HEK293 (cell line): Measurements from ENCODE around the gene TSR3.

ENCODE experiments used
- CTCF ChIP-seq: fragments of 450-650 bp; formaldehyde crosslinking; IDR thresholded peaks from 2 replicates; pipeline ENCODE4 v1.5.1; 2016; ENCODE audit warnings: missing biosample characterization, missing genetic modification characterization
- GLI4 ChIP-seq: fragments of 450-650 bp; formaldehyde crosslinking; IDR thresholded peaks from 2 replicates; pipeline ENCODE4 v1.5.1; 2016; ENCODE audit warnings: missing biosample characterization, missing genetic modification characterization
- KLF17 ChIP-seq: fragments of 450-650 bp; formaldehyde crosslinking; IDR thresholded peaks from 2 replicates; pipeline ENCODE4 v1.5.1; 2016; ENCODE audit warnings: missing biosample characterization, missing genetic modification characterization
- PRDM10 ChIP-seq: fragments of 450-650 bp; formaldehyde crosslinking; IDR thresholded peaks from 2 replicates; pipeline ENCODE4 v1.5.1; 2016; ENCODE audit warnings: missing biosample characterization, missing genetic modification characterization
- YY1 ChIP-seq: fragments of 450-650 bp; formaldehyde crosslinking; IDR thresholded peaks from 2 replicates; pipeline ENCODE4 v1.5.1; 2018; ENCODE audit warnings: missing biosample characterization, missing genetic modification characterization
- ZBTB8A ChIP-seq: fragments of 450-650 bp; formaldehyde crosslinking; IDR thresholded peaks from 2 replicates; pipeline ENCODE4 v1.5.1; 2016; ENCODE audit warnings: missing biosample characterization, missing genetic modification characterization
- ZFP3 ChIP-seq: fragments of 450-650 bp; formaldehyde crosslinking; IDR thresholded peaks from 2 replicates; pipeline ENCODE4 v1.5.1; 2016; ENCODE audit warnings: low read depth, missing biosample characterization, missing genetic modification characterization
- ZIC2 ChIP-seq: fragments of 450-650 bp; formaldehyde crosslinking; IDR thresholded peaks from 2 replicates; pipeline ENCODE4 v1.5.1; 2016; ENCODE audit warnings: missing biosample characterization, missing genetic modification characterization
- ZNF146 ChIP-seq: fragments of 450-650 bp; formaldehyde crosslinking; IDR thresholded peaks from 2 replicates; pipeline ENCODE4 v1.5.1; 2016; ENCODE audit warnings: missing biosample characterization, missing genetic modification characterization
- ZNF184 ChIP-seq: fragments of 450-650 bp; IDR thresholded peaks from 2 replicates; pipeline ENCODE4 v1.5.1; 2018; ENCODE audit warnings: missing biosample characterization, mild to moderate bottlenecking, missing genetic modification characterization
- ZNF24 ChIP-seq: fragments of 450-650 bp; formaldehyde crosslinking; IDR thresholded peaks from 2 replicates; pipeline ENCODE4 v1.5.1; 2016; ENCODE audit warnings: missing biosample characterization, missing genetic modification characterization
- ZNF280C ChIP-seq: fragments of 450-650 bp; formaldehyde crosslinking; IDR thresholded peaks from 2 replicates; pipeline ENCODE4 v1.5.1; 2016; ENCODE audit warnings: missing biosample characterization, missing genetic modification characterization
- ZNF629 ChIP-seq: fragments of 450-650 bp; formaldehyde crosslinking; IDR thresholded peaks from 2 replicates; pipeline ENCODE4 v1.5.1; 2017; ENCODE audit warnings: missing biosample characterization, missing genetic modification characterization
- ZSCAN4 ChIP-seq: fragments of 450-650 bp; formaldehyde crosslinking; IDR thresholded peaks from 2 replicates; pipeline ENCODE4 v1.5.1; 2017; ENCODE audit warnings: missing biosample characterization, missing genetic modification characterization

GRCh38 chr16:1371054-1371978 is 19.6 kb upstream of the TSR3 start:
- TF ChIP-seq ZNF280C (tag by site-specific recombination) (no peak), CTCF (tag by site-specific recombination) (no peak), KLF17 (tag by site-specific recombination) (no peak), ZNF629 (no peak), ZNF24 (tag by site-specific recombination) (no peak), GLI4 (tag by site-specific recombination) (no peak), YY1 (tag by site-specific recombination) (no peak), ZIC2 (tag by site-specific recombination) (no peak), PRDM10 (no peak), ZBTB8A (tag by site-specific recombination) (no peak), ZSCAN4 (no peak), ZNF184 (no peak), ZFP3 (tag by site-specific recombination) (no peak), ZNF146 (tag by site-specific recombination) (no peak)
